DND-41 (cell line): Measurements from ENCODE around the gene ZFHX3.

Experiments used
- ATAC-seq: fragments of 200-7000 bp; cut with Tn5 transposase; 3 replicates; pipeline ENCODE4 v1.9.1; 2021; ENCODE audit warnings: low read depth; ENCODE audit not compliant: insufficient read depth
- DNase-seq: peaks from one replicate; pipeline ENCODE4 v3.0.0-alpha.2; 2020
- H2AFZ ChIP-seq: 2 replicates; pipeline ENCODE4 v1.6.0; 2012; ENCODE audit warnings: low read depth, low read length
- H3K27ac ChIP-seq: 2 replicates; pipeline ENCODE4 v1.5.1; 2012; ENCODE audit warnings: low read length, inconsistent platforms
- H3K27me3 ChIP-seq: fragments of 200-600 bp; sonication (generic); 2 replicates; pipeline ENCODE4 v1.6.0; 2012; ENCODE audit warnings: low read length, mild to moderate bottlenecking, inconsistent platforms; ENCODE audit not compliant: insufficient read depth, poor library complexity
- H3K36me3 ChIP-seq: 2 replicates; pipeline ENCODE4 v1.5.1; 2012; ENCODE audit warnings: low read length, inconsistent platforms; ENCODE audit not compliant: insufficient read depth
- H3K4me1 ChIP-seq: 2 replicates; pipeline ENCODE4 v1.5.1; 2012; ENCODE audit warnings: mild to moderate bottlenecking, low read length; ENCODE audit not compliant: insufficient read depth
- H3K4me2 ChIP-seq: 2 replicates; pipeline ENCODE4 v1.6.0; 2012; ENCODE audit warnings: mild to moderate bottlenecking, moderate library complexity, low read length, inconsistent platforms; ENCODE audit not compliant: insufficient read depth
- H3K4me3 ChIP-seq, 2 experiments: fragments of 200-600 bp in 1 of 2; shearing (Covaris generic) in 1 of 2; 2 replicates each; pipeline ENCODE4 v1.5.1; 2012 to 2016; ENCODE audit warnings: inconsistent platforms in 2 of 2, low read length in 2 of 2, mild to moderate bottlenecking in 2 of 2, low read depth in 1 of 2, moderate library complexity in 1 of 2
- H3K79me2 ChIP-seq: 2 replicates; pipeline ENCODE4 v1.6.0; 2012; ENCODE audit warnings: low read length, inconsistent platforms; ENCODE audit not compliant: insufficient read depth
- H3K9ac ChIP-seq: 2 replicates; pipeline ENCODE4 v1.6.0; 2012; ENCODE audit warnings: low read depth, mild to moderate bottlenecking, inconsistent platforms, low read length, moderate library complexity
- H3K9me3 ChIP-seq: 2 replicates; pipeline ENCODE4 v1.5.1; 2012; ENCODE audit warnings: low read length, moderate library complexity, mild to moderate bottlenecking, inconsistent platforms; ENCODE audit not compliant: insufficient read depth, severe bottlenecking
- H4K20me1 ChIP-seq: 2 replicates; pipeline ENCODE4 v1.6.0; 2012; ENCODE audit warnings: low read length; ENCODE audit not compliant: insufficient read depth
- EZH2 ChIP-seq: IDR thresholded peaks from 3 replicates; pipeline ENCODE4 v1.6.1; 2012; ENCODE audit warnings: borderline replicate concordance, low read depth, mild to moderate bottlenecking, moderate library complexity, low read length, inconsistent platforms; ENCODE audit not compliant: severe bottlenecking
- TF ChIP-seq, protein P1 (sequence below): IDR thresholded peaks from 2 replicates; pipeline ENCODE4 v1.5.1; 2012; ENCODE audit warnings: borderline replicate concordance, low read length, moderate library complexity, mild to moderate bottlenecking; ENCODE audit not compliant: poor library complexity, severe bottlenecking; ENCODE audit errors: extremely low read depth

The ZFHX3 gene

DNA sequence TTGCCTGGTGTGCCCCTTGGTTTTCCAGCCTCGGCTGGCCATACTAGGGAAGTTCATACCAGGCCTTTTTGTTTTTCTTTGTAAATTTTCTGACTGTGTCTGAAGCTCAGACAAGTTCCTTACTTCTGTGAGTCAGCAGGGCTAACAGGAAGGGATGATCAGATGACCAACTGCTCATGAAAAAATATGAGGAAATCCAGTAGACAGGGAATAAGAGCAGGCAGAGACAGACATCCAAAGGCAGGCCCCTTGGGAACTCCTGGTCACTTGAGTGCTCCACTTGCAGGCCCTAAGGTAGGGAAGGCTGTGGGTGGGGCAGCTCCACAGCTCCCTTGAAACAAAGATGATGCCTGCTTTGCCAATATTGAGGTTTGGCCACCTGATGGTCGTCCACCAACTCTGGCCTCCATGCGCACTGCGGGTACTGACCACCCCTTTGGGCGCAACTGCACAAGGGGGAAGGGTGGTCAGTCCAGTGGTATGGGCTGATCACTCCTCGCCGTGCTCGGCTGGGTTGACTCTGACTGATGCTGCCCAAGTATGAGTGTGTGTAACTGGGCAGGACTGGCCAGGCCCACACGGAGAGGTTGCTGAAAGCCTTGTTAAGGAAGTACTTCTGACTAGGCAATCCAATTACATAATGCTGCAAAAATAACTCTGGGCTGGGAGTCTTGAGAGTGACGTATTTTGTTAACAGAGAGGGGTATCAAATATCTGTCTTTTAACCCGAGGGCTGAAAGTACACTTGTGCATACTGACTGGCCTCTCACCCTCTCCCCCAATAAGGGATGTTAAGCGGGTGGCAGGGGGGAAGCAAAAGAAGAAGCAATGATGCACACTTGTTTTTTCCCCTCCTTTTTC, 20.8 kb upstream of the ZFHX3 start:
- Histone ChIP-seq H3K36me3 (no peaks in the 10 kb centered on the region), H3K9ac (no peak overlapping the region), H4K20me1 (0 out of 2 replicates have a peak, but pooled peaks cover 6% of the 10 kb centered on the region), H3K4me1 (peaks cover 14% of the 10 kb centered on the region), H3K27me3 (peaks cover 36% of the 10 kb centered on the region), H2AFZ (no peak overlapping the region), H3K27ac (no peak overlapping the region), H3K9me3 (no peaks in the 10 kb centered on the region), H3K4me2 (no peak overlapping the region), H3K4me3 (no peak overlapping the region), H3K79me2 (no peaks in the 10 kb centered on the region)
- DNase-seq = no peak
- no peak for TF ChIP-seq EZH2
- TF ChIP-seq, protein P1, sequence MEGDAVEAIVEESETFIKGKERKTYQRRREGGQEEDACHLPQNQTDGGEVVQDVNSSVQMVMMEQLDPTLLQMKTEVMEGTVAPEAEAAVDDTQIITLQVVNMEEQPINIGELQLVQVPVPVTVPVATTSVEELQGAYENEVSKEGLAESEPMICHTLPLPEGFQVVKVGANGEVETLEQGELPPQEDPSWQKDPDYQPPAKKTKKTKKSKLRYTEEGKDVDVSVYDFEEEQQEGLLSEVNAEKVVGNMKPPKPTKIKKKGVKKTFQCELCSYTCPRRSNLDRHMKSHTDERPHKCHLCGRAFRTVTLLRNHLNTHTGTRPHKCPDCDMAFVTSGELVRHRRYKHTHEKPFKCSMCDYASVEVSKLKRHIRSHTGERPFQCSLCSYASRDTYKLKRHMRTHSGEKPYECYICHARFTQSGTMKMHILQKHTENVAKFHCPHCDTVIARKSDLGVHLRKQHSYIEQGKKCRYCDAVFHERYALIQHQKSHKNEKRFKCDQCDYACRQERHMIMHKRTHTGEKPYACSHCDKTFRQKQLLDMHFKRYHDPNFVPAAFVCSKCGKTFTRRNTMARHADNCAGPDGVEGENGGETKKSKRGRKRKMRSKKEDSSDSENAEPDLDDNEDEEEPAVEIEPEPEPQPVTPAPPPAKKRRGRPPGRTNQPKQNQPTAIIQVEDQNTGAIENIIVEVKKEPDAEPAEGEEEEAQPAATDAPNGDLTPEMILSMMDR = no peak
- ATAC-seq = no peak

DNA sequence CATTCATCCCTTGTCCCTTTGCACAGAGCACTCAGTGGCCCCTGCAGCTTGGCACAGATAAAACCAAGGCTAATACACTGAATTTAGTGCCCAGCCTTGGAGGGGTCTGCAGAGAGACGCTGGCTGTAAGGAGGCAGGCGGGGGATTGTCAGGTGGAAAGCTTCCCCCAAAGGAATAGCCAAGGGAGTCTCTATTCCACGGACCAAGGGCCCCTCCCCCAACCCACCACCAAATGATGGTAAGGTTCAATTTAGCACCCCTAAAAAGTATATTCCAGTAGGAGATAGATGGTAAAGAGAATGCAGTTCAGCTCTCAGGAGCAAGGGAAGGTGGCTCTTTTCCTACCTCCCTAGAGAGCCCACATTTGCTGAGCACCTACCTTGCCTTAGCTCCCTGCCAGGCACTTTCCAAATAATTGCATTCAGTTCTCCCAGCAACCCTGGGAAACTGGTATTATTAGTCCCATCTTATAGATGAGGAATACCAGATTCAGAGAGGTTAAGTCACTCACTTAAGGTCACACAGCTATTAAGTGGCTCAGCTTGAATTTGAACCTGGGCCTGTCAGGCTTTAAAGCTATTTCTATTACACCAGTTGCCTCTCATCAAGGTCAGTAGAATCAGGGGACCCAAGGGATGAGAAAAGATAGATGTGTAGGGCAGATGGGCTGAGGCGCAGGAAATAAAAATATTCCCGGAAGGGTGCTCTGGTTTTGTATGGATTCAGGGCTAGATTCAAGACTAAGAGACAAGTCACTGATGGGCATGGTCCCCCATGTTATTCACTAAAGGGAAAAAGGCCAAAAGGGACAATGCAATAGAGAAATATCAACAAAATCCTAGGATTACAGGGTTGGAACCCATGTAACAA, 20.0 kb upstream of the ZFHX3 start:
- H3K79me2 ChIP-seq = no peaks in the 10 kb centered on the region
- no peak overlapping the region for H2AFZ ChIP-seq
- H3K4me3 ChIP-seq = no peak overlapping the region
- no peaks in the 10 kb centered on the region for H3K9me3 ChIP-seq
- no peak overlapping the region for H3K4me2 ChIP-seq
- H4K20me1 ChIP-seq = 0 out of 2 replicates have a peak, but pooled peaks cover 6% of the 10 kb centered on the region
- H3K4me1 ChIP-seq = peaks cover 14% of the 10 kb centered on the region
- no peak for ATAC-seq
- no peak overlapping the region for H3K27ac ChIP-seq
- H3K36me3 ChIP-seq = no peaks in the 10 kb centered on the region
- peaks cover 44% of the 10 kb centered on the region for H3K27me3 ChIP-seq
- H3K9ac ChIP-seq = no peak overlapping the region
- TF ChIP-seq EZH2 = no peak
- TF ChIP-seq, protein P1 = no peak
- DNase-seq = no peak

DNA sequence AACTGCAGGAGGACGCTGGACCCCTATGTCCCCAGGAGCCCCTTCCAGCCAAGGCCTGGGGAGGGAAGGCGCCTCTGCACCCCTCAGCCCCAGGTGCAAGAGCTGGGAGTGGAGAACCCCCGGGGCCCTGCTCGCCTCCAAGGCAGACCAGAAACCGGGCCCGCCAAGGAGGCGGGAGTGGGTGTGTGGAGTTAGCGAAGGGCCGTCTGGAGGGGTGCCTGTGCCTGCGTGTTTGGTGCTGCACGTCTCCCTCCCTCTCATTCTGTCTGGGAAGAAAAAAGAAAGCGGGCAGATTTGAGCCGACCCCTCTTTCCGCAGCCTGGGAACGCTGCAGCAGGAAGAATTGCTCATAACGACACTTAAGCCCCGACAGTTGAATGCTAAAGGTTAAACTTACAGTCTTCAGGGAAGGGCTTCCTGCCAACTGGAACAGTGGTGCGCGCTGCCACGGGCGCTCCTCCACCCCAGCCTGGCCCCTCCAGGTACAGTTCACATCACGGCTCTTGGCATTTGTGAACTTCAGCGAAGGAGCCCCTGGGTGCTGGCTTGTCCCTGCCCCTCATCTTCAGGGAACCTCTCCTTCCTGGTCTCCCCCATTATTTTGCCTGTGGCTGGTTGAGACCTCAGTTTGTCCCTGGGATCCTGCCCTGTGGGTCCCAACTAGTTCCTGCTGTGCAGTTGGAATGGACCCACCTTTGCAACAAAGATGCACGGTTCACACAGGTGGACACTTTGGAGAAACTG, 19.2 kb upstream of the ZFHX3 start:
- H3K27ac ChIP-seq = no peak overlapping the region
- no peak overlapping the region for H2AFZ ChIP-seq
- no peaks in the 10 kb centered on the region for H3K79me2 ChIP-seq
- no peaks in the 10 kb centered on the region for H3K9me3 ChIP-seq
- H3K36me3 ChIP-seq = no peaks in the 10 kb centered on the region
- H4K20me1 ChIP-seq = 0 out of 2 replicates have a peak, but pooled peaks cover 6% of the 10 kb centered on the region
- no peak overlapping the region for H3K4me3 ChIP-seq
- no peak overlapping the region for H3K4me2 ChIP-seq
- DNase-seq (no peak), ATAC-seq (no peak)
- H3K4me1 ChIP-seq = peaks cover 14% of the 10 kb centered on the region
- peaks cover 51% of the 10 kb centered on the region for H3K27me3 ChIP-seq
- no peak overlapping the region for H3K9ac ChIP-seq
- no peak for TF ChIP-seq EZH2
- TF ChIP-seq, protein P1 = no peak
